Activated CD4-positive, alpha-beta memory T cell treated with anti-CD3 and anti-CD28 coated beads for 36 hours (primary cell): ENCODE data around the gene SPART. TPM values are rescaled to one million over a fixed set of nuclear protein-coding genes. Genes with fewer than 3 reads are reported as not detected.
A peak's percentile ranks its signal among the peaks of the same experiment; 100 is the strongest.
"Not testable (repeated sequence)": the region's sequence is repeated elsewhere in the genome, so short reads cannot be mapped to it uniquely, and the experiment has no call there.

ENCODE experiments used
- CTCF ChIA-PET: fragments of 350-600 bp; sonication (Branson Sonifier 250); formaldehyde crosslinking; loops from one replicate; lab custom pipeline; 2021; ENCODE audit warnings: antibody characterized with exemption, inconsistent platforms; lab: Charles Lee
- POLR2A ChIA-PET: fragments of 350-600 bp; sonication (Branson Sonifier 250); formaldehyde crosslinking; loops from one replicate; lab custom pipeline; 2021; ENCODE audit warnings: antibody characterized with exemption; lab: Charles Lee
- DNase-seq: peaks from one replicate; pipeline ENCODE4 v3.0.0-alpha.2; 2020
- H3K27ac Mint-ChIP-seq: one replicate; pipeline ENCODE4 v1.8.0; 2021; ENCODE audit warnings: mixed read lengths
- H3K27me3 Mint-ChIP-seq: one replicate; pipeline ENCODE4 v1.8.0; 2021; ENCODE audit warnings: mixed read lengths
- H3K36me3 Mint-ChIP-seq: one replicate; pipeline ENCODE4 v1.8.0; 2021; ENCODE audit warnings: mixed read lengths
- H3K4me1 Mint-ChIP-seq: one replicate; pipeline ENCODE4 v1.8.0; 2021; ENCODE audit warnings: low read depth, mixed read lengths
- H3K4me3 Mint-ChIP-seq: one replicate; pipeline ENCODE4 v1.8.0; 2021; ENCODE audit warnings: mild to moderate bottlenecking, mixed read lengths
- H3K9me3 Mint-ChIP-seq: one replicate; pipeline ENCODE4 v1.8.0; 2021; ENCODE audit warnings: mixed read lengths
- intact Hi-C: fragments of 100-400 bp; cut with micrococcal nuclease; formaldehyde crosslinking; loops from one replicate; pipeline ENCODE4 v1.15.1; 2023
- total RNA-seq, 2 experiments: library from RNA; stranded (reverse); gene quantifications; one replicate each; pipeline ENCODE4 v1.2.3, GENCODE V29; 2021

SPART gene
- total RNA-seq, 2 experiments from 2014 or later: 22.4 to 22.5 TPM

DNA sequence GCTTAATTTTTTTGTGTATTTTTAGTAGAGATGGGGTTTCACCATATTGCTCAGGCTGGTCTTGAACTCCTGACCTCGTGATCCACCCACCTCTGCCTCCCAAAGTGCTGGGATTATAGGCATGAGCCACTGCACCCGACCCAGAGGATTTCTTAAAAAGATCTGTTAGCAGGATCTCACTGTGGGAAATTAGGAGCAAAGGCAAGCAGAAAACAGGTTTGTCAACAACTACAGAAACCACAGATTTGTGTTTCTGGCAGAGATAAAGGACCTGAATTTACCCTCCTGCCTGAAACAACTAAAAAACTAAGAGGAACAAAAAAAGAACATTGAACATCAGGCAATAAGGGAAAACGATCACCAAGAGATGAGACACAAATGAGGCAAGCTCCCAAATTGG, 46.7 kb downstream of the SPART start:
- H3K9me3 Mint-ChIP-seq, DNase-seq, H3K36me3 Mint-ChIP-seq, intact Hi-C loops, POLR2A ChIA-PET, H3K27ac Mint-ChIP-seq, H3K4me3 Mint-ChIP-seq: not testable (repeated sequence)
- CTCF ChIA-PET: interaction anchor here (1.1 to 2.5 kb wide), 3 partner anchors 17 to 47 kb away, joined by 4 to 11 read pairs (median 4); no protein-coding TSS in a partner anchor
- H3K4me1 Mint-ChIP-seq: peaks cover 15% of the 10 kb centered on the region
- peaks cover 19% of the 10 kb centered on the region for H3K27me3 Mint-ChIP-seq

DNA sequence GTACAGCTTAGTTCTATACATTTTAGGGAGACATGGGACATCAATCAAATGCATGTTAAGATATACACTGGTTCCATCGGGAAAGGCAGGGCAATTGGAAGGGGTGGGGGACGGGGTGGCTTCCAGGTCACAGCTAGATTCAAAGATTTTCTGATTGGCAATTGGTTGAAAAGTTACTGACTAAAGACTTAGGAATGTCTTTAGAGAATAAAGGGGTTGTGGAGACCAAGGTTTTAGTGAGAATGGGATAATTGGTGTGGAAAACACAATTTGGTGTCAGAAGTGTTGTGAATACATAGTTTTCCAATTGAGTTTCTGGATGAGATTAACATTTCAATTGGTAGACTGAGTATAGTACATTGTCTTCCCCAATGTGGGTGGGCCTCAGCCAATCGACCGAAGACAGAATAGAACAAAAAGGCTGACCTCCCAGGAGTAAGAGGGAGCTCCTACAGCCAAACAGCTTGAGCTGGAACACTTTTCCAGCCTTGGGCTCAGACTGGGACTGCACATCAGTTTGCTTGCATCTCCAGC, 47.6 kb downstream of the SPART start:
- Mint-ChIP-seq H3K27ac (no peak overlapping the region), H3K36me3 (peaks cover 5% of the 10 kb centered on the region), H3K4me3 (peak overlapping the region; percentile 82), H3K4me1 (peaks cover 15% of the 10 kb centered on the region), H3K9me3 (no peaks in the 10 kb centered on the region), H3K27me3 (peaks cover 24% of the 10 kb centered on the region)
- intact Hi-C loops: no loop called here
- no peak for DNase-seq
- POLR2A ChIA-PET: no interaction called here
- CTCF ChIA-PET: interaction anchor here (1.1 to 2.5 kb wide), 3 partner anchors 16 to 48 kb away, joined by 4 to 11 read pairs (median 4); no protein-coding TSS in a partner anchor

DNA sequence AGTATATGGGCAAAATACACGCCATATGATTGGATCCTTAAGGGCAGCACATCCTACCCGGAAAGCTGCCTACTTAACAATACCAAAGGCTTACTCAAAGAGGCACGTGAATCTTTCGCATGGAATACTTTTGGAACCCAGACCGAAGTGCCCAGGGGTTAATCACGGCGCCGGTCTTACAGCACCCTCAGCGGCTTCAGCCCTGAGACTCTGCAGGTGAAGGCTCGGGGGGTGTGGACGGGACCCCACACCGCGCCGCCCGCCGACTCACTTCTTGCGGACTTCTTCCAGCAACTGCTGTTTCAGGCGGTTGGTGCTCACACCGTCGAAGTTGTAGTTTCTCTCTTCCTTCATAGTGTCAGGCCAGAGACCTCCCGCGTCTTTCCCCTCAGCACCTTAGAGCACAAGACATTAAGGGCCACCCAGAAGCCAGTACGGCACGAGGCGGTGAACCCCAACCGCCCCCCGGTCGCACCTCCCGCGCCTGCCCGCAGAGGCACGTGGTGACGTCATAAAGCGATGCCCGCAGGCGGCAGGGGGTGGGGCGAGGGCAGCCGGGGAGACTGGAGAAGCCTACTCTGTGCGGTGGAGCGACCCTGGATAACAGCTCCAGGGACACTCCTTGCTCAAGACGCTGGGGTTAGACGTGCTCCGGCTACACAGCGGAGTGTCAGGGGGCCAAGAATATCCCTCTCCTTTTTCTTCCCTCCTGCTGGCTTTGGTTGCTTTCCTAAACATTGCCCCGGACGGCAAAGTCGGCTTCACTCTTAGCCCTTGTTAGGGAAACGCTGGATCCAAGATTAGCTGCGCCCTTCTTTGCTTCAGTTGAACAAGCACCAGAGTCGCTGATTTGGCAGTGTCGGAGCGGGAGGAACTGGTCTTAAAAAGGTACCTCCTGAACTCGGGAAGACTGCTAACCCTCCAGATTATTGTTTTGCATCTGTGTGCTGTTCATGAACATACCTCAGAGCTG, 48.5 kb downstream of the SPART start, which contains the start of gene CCDC169:
Gene CCDC169 (minus strand): TSS at position 449 of the 973 bp plus-strand sequence. CDS start 95 bp downstream, at position 354.
- CTCF ChIA-PET: interaction anchor here (1.3 to 2.5 kb wide), 3 partner anchors 15 to 50 kb away, joined by 4 to 11 read pairs (median 4); no protein-coding TSS in a partner anchor
- H3K4me1 Mint-ChIP-seq: peaks cover 15% of the 10 kb centered on the region
- H3K27me3 Mint-ChIP-seq: peaks cover 24% of the 10 kb centered on the region
- peak; percentile 78 for DNase-seq
- H3K27ac Mint-ChIP-seq: peak within 1 kb of the TSS; percentile 60
- POLR2A ChIA-PET: no interaction called here
- H3K36me3 Mint-ChIP-seq: peaks cover 1% of the 10 kb centered on the region
- peak within 1 kb of the TSS; percentile 82 for H3K4me3 Mint-ChIP-seq
- H3K9me3 Mint-ChIP-seq: no peaks in the 10 kb centered on the region
- intact Hi-C loops: loop anchor here (1.0 to 2.0 kb wide), 2 partner anchors 49 to 522 kb away; partner anchors contain the start of genes RFXAP and SPART

- Mint-ChIP-seq H3K9me3 (peaks cover 7% of the 10 kb centered on the region), H3K27ac (no peak overlapping the region), H3K4me1 (peaks cover 15% of the 10 kb centered on the region), H3K4me3 (no peak overlapping the region), H3K36me3 (peaks cover 1% of the 10 kb centered on the region), H3K27me3 (peaks cover 24% of the 10 kb centered on the region)
- ChIA-PET POLR2A (no interaction called here), CTCF (interaction anchor here (4.3 kb wide), 1 partner anchor 11 kb away, joined by 22 read pairs; no protein-coding TSS in a partner anchor)
- intact Hi-C loops: no loop called here
- DNase-seq: no peak
Measured at GRCh38 chr13:36294096-36294495, 52.1 kb downstream of the SPART start.

- ChIA-PET POLR2A (no interaction called here), CTCF (interaction anchor here (4.3 kb wide), 1 partner anchor 10 kb away, joined by 22 read pairs; no protein-coding TSS in a partner anchor)
- peaks cover 1% of the 10 kb centered on the region for H3K36me3 Mint-ChIP-seq
- H3K4me1 Mint-ChIP-seq: peaks cover 14% of the 10 kb centered on the region
- H3K4me3 Mint-ChIP-seq: no peak overlapping the region
- peaks cover 20% of the 10 kb centered on the region for H3K27me3 Mint-ChIP-seq
- intact Hi-C loops: no loop called here
- no peak overlapping the region for H3K27ac Mint-ChIP-seq
- DNase-seq: no peak
- peaks cover 7% of the 10 kb centered on the region for H3K9me3 Mint-ChIP-seq
Measured at GRCh38 chr13:36293497-36293896, 52.7 kb downstream of the SPART start.

- peaks cover 7% of the 10 kb centered on the region for H3K9me3 Mint-ChIP-seq
- intact Hi-C loops: no loop called here
- H3K27me3 Mint-ChIP-seq: no peaks in the 10 kb centered on the region
- H3K36me3 Mint-ChIP-seq: peaks cover 1% of the 10 kb centered on the region
- H3K4me3 Mint-ChIP-seq: no peak overlapping the region
- ChIA-PET POLR2A (no interaction called here), CTCF (no interaction called here)
- no peak for DNase-seq
- no peaks in the 10 kb centered on the region for H3K4me1 Mint-ChIP-seq
- H3K27ac Mint-ChIP-seq: no peak overlapping the region
Measured at GRCh38 chr13:36288794-36289391, 57.3 kb downstream of the SPART start.

DNA sequence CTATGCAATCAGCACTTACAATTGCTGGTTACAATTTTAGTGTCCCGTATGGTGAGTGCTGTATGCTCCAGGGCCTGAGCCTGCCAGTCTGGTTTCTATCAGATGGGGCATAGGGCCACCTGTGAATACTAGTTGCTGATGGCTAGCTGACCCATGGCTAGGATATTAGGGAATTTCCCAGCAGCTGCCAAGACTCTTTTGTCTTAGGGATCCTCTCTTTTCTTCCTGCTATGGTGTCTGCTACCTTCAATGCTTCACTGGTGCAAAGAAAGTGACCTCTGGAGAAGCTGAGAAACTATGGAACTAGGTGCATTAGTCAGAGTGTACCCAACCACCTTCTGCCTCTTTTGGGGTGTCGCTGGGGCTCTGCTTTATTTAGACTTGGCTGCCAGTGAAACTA, 60.2 kb downstream of the SPART start:
- H3K9me3 Mint-ChIP-seq: peaks cover 7% of the 10 kb centered on the region
- ChIA-PET POLR2A (no interaction called here), CTCF (no interaction called here)
- H3K27ac Mint-ChIP-seq: no peak overlapping the region
- DNase-seq: no peak
- intact Hi-C loops: no loop called here
- H3K4me1 Mint-ChIP-seq: no peaks in the 10 kb centered on the region
- H3K4me3 Mint-ChIP-seq: no peak overlapping the region
- H3K36me3 Mint-ChIP-seq: peaks cover 1% of the 10 kb centered on the region
- no peaks in the 10 kb centered on the region for H3K27me3 Mint-ChIP-seq

DNA sequence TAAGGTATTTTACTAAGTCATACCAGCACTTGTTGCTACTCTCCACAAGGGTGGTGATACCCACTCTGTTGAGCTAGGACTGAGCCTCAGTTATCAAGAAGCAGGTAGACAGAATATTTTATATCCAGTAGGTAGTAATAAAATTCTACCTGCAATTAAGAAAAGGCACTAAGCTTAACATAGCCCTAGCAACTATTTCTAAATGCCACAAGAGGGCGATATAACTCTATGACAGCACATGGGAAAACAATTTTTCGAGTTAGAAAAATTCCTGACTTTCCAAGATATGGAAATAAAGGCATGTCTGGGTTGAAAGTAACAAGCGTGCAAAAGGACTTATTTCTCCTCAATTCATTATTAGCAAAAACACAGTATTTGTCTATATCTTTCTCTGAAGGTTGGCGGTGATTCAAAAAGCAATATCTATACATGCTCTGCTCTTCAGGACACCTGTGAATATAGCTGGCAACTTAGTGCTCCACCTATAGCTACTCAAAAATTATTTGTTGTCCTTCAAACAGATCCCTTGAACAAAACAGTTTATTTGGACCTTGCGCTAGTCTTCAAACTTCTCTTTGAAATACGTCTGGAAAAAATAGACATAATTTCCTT, 63.3 kb downstream of the SPART start:
- Mint-ChIP-seq H3K27ac (no peak overlapping the region), H3K27me3 (peaks cover 4% of the 10 kb centered on the region), H3K4me1 (no peaks in the 10 kb centered on the region), H3K36me3 (no peaks in the 10 kb centered on the region), H3K4me3 (no peak overlapping the region), H3K9me3 (no peaks in the 10 kb centered on the region)
- no peak for DNase-seq
- POLR2A ChIA-PET: no interaction called here
- intact Hi-C loops: loop anchor here (2.0 to 5.0 kb wide), 3 partner anchors 64 to 454 kb away; partner anchors contain the start of gene SPART
- CTCF ChIA-PET: interaction anchor here (0.6 to 3.1 kb wide), 23 partner anchors 9 to 698 kb away, joined by 3 to 22 read pairs (median 4); no protein-coding TSS in a partner anchor

DNA sequence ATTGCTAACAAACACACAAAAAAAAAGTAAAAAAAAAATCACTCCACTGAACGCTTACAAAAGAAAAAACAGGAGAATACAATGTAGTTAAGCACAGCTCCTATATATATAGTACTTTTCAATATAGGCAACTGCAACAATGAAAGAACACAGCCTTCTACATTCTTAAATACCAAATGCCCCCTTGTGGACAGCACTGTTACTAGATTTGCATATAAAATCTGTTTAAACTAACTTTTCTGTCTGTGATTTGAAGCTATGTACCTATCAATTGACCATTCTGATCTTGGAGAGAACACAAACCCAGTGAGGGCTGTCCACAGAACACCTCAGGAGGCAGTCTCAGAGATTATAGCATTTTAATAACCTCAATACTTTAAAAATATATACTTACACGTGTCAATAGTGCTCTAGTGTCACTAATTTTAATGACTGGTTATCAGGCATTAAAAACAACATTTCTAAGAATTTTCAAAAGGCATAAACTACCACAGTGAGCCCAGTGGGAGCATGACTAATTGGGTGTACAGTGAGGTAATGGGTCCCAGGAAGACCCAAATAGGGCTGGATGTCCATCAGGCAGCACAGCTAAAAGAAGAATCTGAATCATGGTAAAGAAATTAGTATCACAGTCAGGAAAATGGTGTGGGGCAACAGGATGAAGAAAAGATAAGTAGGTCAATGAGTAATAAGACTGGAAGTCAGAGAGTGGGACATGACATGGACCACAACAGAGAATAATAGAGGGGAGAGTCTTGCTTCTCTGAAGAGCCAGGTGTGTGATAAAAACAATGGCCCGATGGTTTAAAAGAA, 70.8 kb downstream of the SPART start:
- POLR2A ChIA-PET: no interaction called here
- CTCF ChIA-PET: interaction anchor here (0.6 to 5.3 kb wide), 8 partner anchors 8 to 300 kb away, joined by 3 to 37 read pairs (median 4); no protein-coding TSS in a partner anchor
- H3K36me3 Mint-ChIP-seq: no peaks in the 10 kb centered on the region
- no peak overlapping the region for H3K27ac Mint-ChIP-seq
- H3K4me1 Mint-ChIP-seq: no peaks in the 10 kb centered on the region
- no peak for DNase-seq
- peaks cover 4% of the 10 kb centered on the region for H3K27me3 Mint-ChIP-seq
- no peak overlapping the region for H3K4me3 Mint-ChIP-seq
- H3K9me3 Mint-ChIP-seq: no peaks in the 10 kb centered on the region
- intact Hi-C loops: loop anchor here (1.0 kb wide), 1 partner anchor 297 kb away; no protein-coding TSS in a partner anchor

DNA sequence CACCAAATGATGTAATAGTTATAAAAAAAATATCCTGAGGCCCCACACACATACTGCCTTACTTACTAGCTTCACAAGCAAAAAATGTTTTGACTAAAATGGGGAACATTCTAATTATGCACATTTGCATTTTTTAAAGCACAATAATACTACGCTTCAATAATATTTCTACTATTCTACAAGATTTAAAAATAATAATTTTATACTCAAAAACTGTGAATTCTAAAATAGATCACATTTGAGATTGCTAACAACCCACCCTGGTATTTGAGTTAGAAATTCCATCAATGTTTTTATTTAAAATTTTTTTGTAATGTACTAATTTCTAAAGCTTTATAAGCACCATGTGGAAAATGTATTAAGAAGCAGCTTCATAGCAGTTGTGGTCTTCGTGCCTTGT, 72.8 kb downstream of the SPART start:
- no peak overlapping the region for H3K27ac Mint-ChIP-seq
- no peak overlapping the region for H3K4me3 Mint-ChIP-seq
- H3K36me3 Mint-ChIP-seq: no peaks in the 10 kb centered on the region
- intact Hi-C loops: no loop called here
- H3K27me3 Mint-ChIP-seq: peaks cover under 1% of the 10 kb centered on the region
- ChIA-PET POLR2A (no interaction called here), CTCF (interaction anchor here (1.0 to 5.3 kb wide), 4 partner anchors 10 to 295 kb away, joined by 3 to 37 read pairs (median 12); no protein-coding TSS in a partner anchor)
- H3K4me1 Mint-ChIP-seq: no peaks in the 10 kb centered on the region
- H3K9me3 Mint-ChIP-seq: no peaks in the 10 kb centered on the region
- no peak for DNase-seq

GRCh38 chr13:36261976-36262375, 84.2 kb downstream of the SPART start:
- Mint-ChIP-seq H3K36me3 (no peaks in the 10 kb centered on the region), H3K27ac (no peak overlapping the region), H3K4me1 (no peaks in the 10 kb centered on the region), H3K4me3 (no peak overlapping the region), H3K9me3 (no peaks in the 10 kb centered on the region), H3K27me3 (peaks cover 3% of the 10 kb centered on the region)
- intact Hi-C loops: no loop called here
- CTCF ChIA-PET: no interaction called here
- POLR2A ChIA-PET: no interaction called here
- no peak for DNase-seq
